ENCODE measurements around the gene CFAP77.

- TF ChIP-seq POLR2AphosphoS5 (IDR thresholded peaks at IDR 0.05): no peak
- TF ChIP-seq, protein P1, sequence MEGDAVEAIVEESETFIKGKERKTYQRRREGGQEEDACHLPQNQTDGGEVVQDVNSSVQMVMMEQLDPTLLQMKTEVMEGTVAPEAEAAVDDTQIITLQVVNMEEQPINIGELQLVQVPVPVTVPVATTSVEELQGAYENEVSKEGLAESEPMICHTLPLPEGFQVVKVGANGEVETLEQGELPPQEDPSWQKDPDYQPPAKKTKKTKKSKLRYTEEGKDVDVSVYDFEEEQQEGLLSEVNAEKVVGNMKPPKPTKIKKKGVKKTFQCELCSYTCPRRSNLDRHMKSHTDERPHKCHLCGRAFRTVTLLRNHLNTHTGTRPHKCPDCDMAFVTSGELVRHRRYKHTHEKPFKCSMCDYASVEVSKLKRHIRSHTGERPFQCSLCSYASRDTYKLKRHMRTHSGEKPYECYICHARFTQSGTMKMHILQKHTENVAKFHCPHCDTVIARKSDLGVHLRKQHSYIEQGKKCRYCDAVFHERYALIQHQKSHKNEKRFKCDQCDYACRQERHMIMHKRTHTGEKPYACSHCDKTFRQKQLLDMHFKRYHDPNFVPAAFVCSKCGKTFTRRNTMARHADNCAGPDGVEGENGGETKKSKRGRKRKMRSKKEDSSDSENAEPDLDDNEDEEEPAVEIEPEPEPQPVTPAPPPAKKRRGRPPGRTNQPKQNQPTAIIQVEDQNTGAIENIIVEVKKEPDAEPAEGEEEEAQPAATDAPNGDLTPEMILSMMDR (IDR thresholded peaks at IDR 0.05): no peak
- no peak for TF ChIP-seq EP300 (IDR thresholded peaks at IDR 0.05; ENCODE audit: low read depth)
These were observed 115.5 kb downstream of the CFAP77 start for GRCh38 chr9:132525308-132526023.

Data from transverse colon (tissue), 4 donors.